Loucy (cell line): ENCODE measurements around the gene TBX5.

Experiments used
- H2AFZ ChIP-seq: fragments of 200-600 bp; sonication (generic); 2 replicates; pipeline ENCODE4 v1.6.0; 2016; ENCODE audit warnings: antibody characterized with exemption, mild to moderate bottlenecking, low read length, moderate library complexity
- H3F3A ChIP-seq: fragments of 200-600 bp; 2 replicates; pipeline ENCODE4 v1.6.0; 2016; ENCODE audit warnings: antibody characterized with exemption, low read depth, mild to moderate bottlenecking
- H3K27me3 ChIP-seq: fragments of 200-600 bp; sonication (generic); 2 replicates; pipeline ENCODE4 v1.6.1; 2014; ENCODE audit warnings: low read length, mild to moderate bottlenecking; ENCODE audit not compliant: insufficient read depth, poor library complexity, severe bottlenecking
- H3K36me3 ChIP-seq: fragments of 200-600 bp; sonication (generic); 2 replicates; pipeline ENCODE4 v1.6.1; 2016; ENCODE audit warnings: low read length; ENCODE audit not compliant: insufficient read depth
- H3K4me1 ChIP-seq: fragments of 200-600 bp; sonication (generic); 2 replicates; pipeline ENCODE4 v1.5.1; 2014; ENCODE audit warnings: low read length, mild to moderate bottlenecking; ENCODE audit not compliant: insufficient read depth, poor library complexity, severe bottlenecking
- H3K4me2 ChIP-seq: fragments of 200-600 bp; sonication (generic); 2 replicates; pipeline ENCODE4 v1.6.0; 2014; ENCODE audit warnings: antibody characterized with exemption, low read length, low read depth, mild to moderate bottlenecking; ENCODE audit not compliant: poor library complexity, severe bottlenecking
- H3K4me3 ChIP-seq: fragments of 200-600 bp; sonication (generic); 2 replicates; pipeline ENCODE4 v1.5.1; 2014; ENCODE audit warnings: low read length, mild to moderate bottlenecking, mixed read lengths; ENCODE audit not compliant: poor library complexity, severe bottlenecking
- H3K79me2 ChIP-seq: fragments of 200-600 bp; sonication (generic); 2 replicates; pipeline ENCODE4 v1.6.1; 2014; ENCODE audit warnings: low read length; ENCODE audit not compliant: insufficient read depth
- H3K9ac ChIP-seq: fragments of 200-600 bp; sonication (generic); 2 replicates; pipeline ENCODE4 v1.6.0; 2014; ENCODE audit warnings: mild to moderate bottlenecking, low read depth, low read length, moderate library complexity; ENCODE audit not compliant: poor library complexity, severe bottlenecking
- H3K9me2 ChIP-seq: fragments of 200-600 bp; sonication (generic); replicated peaks from 2 replicates; pipeline ENCODE4 v1.6.1; 2016; ENCODE audit warnings: low read depth, low read length, mixed read lengths
- H3K9me3 ChIP-seq: fragments of 200-600 bp; sonication (generic); 2 replicates; pipeline ENCODE4 v1.6.1; 2014; ENCODE audit warnings: mild to moderate bottlenecking, antibody characterized with exemption, low read length, low read depth; ENCODE audit not compliant: insufficient read depth
- H4K20me1 ChIP-seq: fragments of 200-600 bp; sonication (generic); 2 replicates; pipeline ENCODE4 v1.6.0; 2014; ENCODE audit warnings: antibody characterized with exemption, low read length, mild to moderate bottlenecking; ENCODE audit not compliant: insufficient read depth, poor library complexity, severe bottlenecking
- EZH2phosphoT487 ChIP-seq: fragments of 200-600 bp; IDR thresholded peaks from 2 replicates; pipeline ENCODE4 v1.6.1; 2018; ENCODE audit warnings: antibody characterized with exemption, mild to moderate bottlenecking, moderate library complexity, borderline replicate concordance
- TF ChIP-seq, protein P1 (sequence below): fragments of 200-600 bp; sonication (generic); conservative IDR thresholded peaks from 2 replicates; pipeline ENCODE4 v1.5.1; 2014; ENCODE audit warnings: mild to moderate bottlenecking, antibody characterized with exemption, low read length

Gene TBX5

GRCh38 chr12:114407842-114408411, 2.0 kb upstream of the TBX5 start:
- no peaks in the 10 kb centered on the region for H3K9me2 ChIP-seq
- TF ChIP-seq, protein P1, sequence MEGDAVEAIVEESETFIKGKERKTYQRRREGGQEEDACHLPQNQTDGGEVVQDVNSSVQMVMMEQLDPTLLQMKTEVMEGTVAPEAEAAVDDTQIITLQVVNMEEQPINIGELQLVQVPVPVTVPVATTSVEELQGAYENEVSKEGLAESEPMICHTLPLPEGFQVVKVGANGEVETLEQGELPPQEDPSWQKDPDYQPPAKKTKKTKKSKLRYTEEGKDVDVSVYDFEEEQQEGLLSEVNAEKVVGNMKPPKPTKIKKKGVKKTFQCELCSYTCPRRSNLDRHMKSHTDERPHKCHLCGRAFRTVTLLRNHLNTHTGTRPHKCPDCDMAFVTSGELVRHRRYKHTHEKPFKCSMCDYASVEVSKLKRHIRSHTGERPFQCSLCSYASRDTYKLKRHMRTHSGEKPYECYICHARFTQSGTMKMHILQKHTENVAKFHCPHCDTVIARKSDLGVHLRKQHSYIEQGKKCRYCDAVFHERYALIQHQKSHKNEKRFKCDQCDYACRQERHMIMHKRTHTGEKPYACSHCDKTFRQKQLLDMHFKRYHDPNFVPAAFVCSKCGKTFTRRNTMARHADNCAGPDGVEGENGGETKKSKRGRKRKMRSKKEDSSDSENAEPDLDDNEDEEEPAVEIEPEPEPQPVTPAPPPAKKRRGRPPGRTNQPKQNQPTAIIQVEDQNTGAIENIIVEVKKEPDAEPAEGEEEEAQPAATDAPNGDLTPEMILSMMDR = no peak
- TF ChIP-seq EZH2phosphoT487 = no peak
- H3K4me3 ChIP-seq = no peak overlapping the region
- no peaks in the 10 kb centered on the region for H3F3A ChIP-seq
- no peaks in the 10 kb centered on the region for H3K27me3 ChIP-seq
- H3K79me2 ChIP-seq = no peaks in the 10 kb centered on the region
- no peaks in the 10 kb centered on the region for H3K4me1 ChIP-seq
- H3K4me2 ChIP-seq = no peak overlapping the region
- no peaks in the 10 kb centered on the region for H4K20me1 ChIP-seq
- no peak overlapping the region for H3K9ac ChIP-seq
- no peak overlapping the region for H2AFZ ChIP-seq
- no peaks in the 10 kb centered on the region; the same call in 1 of the 2 replicates for H3K9me3 ChIP-seq
- H3K36me3 ChIP-seq = no peaks in the 10 kb centered on the region

DNA sequence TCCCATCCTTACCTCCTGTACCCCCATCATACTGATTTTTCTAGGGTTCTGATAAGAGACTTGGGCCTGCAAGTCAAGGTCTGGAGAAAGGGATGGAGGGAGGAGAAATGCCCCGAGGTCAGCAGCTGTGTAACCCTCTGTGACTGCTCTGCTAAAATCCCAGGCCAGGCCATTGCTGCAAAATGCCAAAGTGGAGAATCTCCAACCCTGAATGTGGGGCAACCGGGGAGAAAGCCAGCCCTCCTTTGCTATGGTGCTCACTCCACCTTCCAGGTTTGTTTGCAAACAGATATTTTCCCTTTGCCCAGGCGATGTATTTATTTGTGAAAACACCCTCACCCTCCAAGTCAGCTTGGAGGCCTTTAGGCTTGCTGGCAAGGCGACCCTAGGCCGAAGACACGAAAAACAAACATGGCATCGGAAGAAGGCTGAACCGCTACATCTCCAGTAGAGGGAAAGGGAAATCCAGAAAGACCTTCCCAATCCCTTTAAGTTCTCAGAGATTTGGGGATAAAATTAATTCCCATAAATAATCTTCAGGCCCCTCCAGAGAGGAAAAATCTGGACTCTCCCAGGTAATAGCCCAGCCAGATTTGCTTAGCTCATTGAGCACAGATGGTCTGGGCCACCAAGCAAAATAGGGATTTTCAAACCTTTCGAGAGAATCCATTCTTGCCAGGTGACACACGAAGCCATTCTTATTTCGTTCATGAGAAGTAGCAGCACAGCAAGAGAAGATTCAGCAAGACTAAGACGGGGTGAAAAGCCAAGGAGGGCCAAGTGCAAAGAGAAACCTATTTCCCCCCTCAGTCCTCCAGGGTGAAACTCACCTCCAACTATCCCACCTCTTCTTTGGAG, 1.3 kb upstream of the TBX5 start:
- no peak overlapping the region for H2AFZ ChIP-seq
- H3K4me2 ChIP-seq = no peak overlapping the region
- H3K36me3 ChIP-seq = no peaks in the 10 kb centered on the region
- no peaks in the 10 kb centered on the region for H3F3A ChIP-seq
- H4K20me1 ChIP-seq = no peaks in the 10 kb centered on the region
- no peaks in the 10 kb centered on the region for H3K27me3 ChIP-seq
- no peaks in the 10 kb centered on the region; the same call in 1 of the 2 replicates for H3K9me3 ChIP-seq
- H3K4me3 ChIP-seq = no peak overlapping the region
- no peaks in the 10 kb centered on the region for H3K9me2 ChIP-seq
- no peaks in the 10 kb centered on the region for H3K4me1 ChIP-seq
- no peak overlapping the region for H3K9ac ChIP-seq
- TF ChIP-seq EZH2phosphoT487 = no peak
- TF ChIP-seq, protein P1 = no peak
- H3K79me2 ChIP-seq = no peaks in the 10 kb centered on the region

GRCh38 chr12:114406316-114406983, 506 bp upstream of the TBX5 start:
- Histone ChIP-seq H3K4me3 (no peak overlapping the region), H3K4me1 (no peaks in the 10 kb centered on the region), H2AFZ (no peak overlapping the region), H3F3A (no peaks in the 10 kb centered on the region), H3K9me3 (no peaks in the 10 kb centered on the region; the same call in 1 of the 2 replicates), H3K27me3 (no peaks in the 10 kb centered on the region), H3K9me2 (no peaks in the 10 kb centered on the region), H3K4me2 (no peak overlapping the region), H4K20me1 (no peaks in the 10 kb centered on the region), H3K9ac (no peak overlapping the region), H3K79me2 (no peaks in the 10 kb centered on the region), H3K36me3 (no peaks in the 10 kb centered on the region)
- no peak for TF ChIP-seq EZH2phosphoT487
- TF ChIP-seq, protein P1 = no peak
